ENCODE data around the gene OGFOD2. TPM values are rescaled to one million over a fixed set of nuclear protein-coding genes. Genes with fewer than 3 reads are reported as not detected.

Gene OGFOD2
- total RNA-seq, 1 experiment from 2014 or later, result 21.5 TPM

DNA sequence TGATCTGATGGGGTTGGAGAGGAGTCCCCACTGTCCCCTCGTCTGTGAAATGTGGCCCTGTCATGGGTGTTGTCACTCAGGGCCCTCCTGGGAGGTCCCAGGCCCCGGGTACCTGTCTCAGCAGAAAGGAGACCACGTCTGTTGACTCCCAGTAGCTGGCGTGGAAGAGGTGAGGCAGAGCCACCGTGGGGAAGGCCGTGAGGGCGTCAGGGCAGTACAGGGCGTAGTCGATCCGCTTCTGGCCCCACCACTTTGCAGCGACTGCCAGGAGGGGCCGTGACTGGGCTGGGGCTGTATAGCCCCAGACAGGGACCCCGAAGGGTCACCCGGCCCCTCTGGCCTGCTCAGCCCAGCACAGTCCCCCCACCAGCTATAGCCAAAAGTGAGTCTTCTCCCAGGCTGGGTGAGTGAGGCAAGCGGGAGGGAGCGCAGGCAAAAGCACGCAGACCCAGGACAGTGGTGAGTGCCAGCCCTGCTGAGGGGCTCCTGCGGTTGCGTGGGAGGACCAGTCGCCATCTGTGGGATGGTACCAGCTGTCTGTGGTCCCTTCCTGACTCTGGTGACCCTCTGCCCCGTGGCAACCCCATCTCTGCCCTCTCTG lies 13.7 kb downstream of the OGFOD2 start:
- TF ChIP-seq, protein P1, sequence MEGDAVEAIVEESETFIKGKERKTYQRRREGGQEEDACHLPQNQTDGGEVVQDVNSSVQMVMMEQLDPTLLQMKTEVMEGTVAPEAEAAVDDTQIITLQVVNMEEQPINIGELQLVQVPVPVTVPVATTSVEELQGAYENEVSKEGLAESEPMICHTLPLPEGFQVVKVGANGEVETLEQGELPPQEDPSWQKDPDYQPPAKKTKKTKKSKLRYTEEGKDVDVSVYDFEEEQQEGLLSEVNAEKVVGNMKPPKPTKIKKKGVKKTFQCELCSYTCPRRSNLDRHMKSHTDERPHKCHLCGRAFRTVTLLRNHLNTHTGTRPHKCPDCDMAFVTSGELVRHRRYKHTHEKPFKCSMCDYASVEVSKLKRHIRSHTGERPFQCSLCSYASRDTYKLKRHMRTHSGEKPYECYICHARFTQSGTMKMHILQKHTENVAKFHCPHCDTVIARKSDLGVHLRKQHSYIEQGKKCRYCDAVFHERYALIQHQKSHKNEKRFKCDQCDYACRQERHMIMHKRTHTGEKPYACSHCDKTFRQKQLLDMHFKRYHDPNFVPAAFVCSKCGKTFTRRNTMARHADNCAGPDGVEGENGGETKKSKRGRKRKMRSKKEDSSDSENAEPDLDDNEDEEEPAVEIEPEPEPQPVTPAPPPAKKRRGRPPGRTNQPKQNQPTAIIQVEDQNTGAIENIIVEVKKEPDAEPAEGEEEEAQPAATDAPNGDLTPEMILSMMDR (IDR thresholded peaks at IDR 0.05; ENCODE audit: unreplicated experiment), result no peak
- H3K36me3 Mint-ChIP-seq (ENCODE audit: insufficient read depth, unreplicated experiment), result peaks cover 14% of the 10 kb centered on the region
- H3K4me1 Mint-ChIP-seq (ENCODE audit: low read depth, unreplicated experiment), result no peaks in the 10 kb centered on the region
- intact Hi-C loops (cut with micrococcal nuclease; ENCODE audit: unreplicated experiment), result no loop called here
- no TSS peak for BruUV-seq (replicated peaks)
- H3K27me3 Mint-ChIP-seq (ENCODE audit: unreplicated experiment), result no peaks in the 10 kb centered on the region
- H3K9me3 Mint-ChIP-seq (ENCODE audit: low read depth, unreplicated experiment), result no peaks in the 10 kb centered on the region
- CTCF ChIA-PET, result no interaction called here
- DNase-seq, result no peak
- H3K4me3 Mint-ChIP-seq (ENCODE audit: low read depth, unreplicated experiment), result no peak overlapping the region
- H3K27ac Mint-ChIP-seq (ENCODE audit: unreplicated experiment), result no peak overlapping the region

DNA sequence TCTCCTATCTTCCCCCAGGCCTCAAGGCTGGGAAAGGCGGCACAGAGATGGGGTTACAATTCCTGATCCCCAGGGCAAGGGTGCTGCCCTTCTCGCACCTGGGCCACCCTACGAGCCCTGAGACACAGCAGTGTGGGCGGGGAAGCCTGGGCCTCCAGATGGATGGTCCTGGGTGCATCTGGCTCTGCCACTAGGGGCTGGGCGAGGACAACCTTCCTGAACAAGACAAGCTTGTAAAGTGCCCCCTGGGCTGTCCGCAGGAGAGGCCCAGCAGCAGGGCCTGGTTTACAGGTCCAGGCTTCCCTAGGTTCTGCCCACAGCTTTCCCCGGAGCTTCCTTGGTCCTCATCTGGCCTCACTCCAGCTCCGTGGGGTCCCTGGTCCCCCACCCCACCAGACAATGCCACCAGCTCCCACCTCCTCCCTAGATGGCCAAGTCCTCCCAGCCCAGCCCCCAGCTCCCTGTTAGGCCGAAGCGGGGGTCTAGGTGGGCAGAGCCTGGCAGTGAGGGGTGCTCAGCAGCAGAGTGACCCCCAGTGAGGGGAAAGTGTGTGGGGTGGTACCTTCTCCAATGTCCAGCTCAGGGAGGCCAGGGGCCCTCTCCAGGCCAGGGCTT lies 14.3 kb downstream of the OGFOD2 start:
- TF ChIP-seq, protein P1 (IDR thresholded peaks at IDR 0.05; ENCODE audit: unreplicated experiment), result no peak
- Mint-ChIP-seq H3K36me3 (ENCODE audit: insufficient read depth, unreplicated experiment) (peaks cover 9% of the 10 kb centered on the region), H3K27ac (ENCODE audit: unreplicated experiment) (no peak overlapping the region), H3K4me3 (ENCODE audit: low read depth, unreplicated experiment) (no peak overlapping the region), H3K4me1 (ENCODE audit: low read depth, unreplicated experiment) (no peaks in the 10 kb centered on the region), H3K9me3 (ENCODE audit: low read depth, unreplicated experiment) (no peaks in the 10 kb centered on the region), H3K27me3 (ENCODE audit: unreplicated experiment) (no peaks in the 10 kb centered on the region)
- CTCF ChIA-PET, result interaction anchor here (0.6 kb wide), 1 partner anchor 488 kb away, joined by 3 read pairs; no protein-coding TSS in a partner anchor
- no peak for DNase-seq
- BruUV-seq (replicated peaks), result no TSS peak
- intact Hi-C loops (cut with micrococcal nuclease; ENCODE audit: unreplicated experiment), result no loop called here

DNA sequence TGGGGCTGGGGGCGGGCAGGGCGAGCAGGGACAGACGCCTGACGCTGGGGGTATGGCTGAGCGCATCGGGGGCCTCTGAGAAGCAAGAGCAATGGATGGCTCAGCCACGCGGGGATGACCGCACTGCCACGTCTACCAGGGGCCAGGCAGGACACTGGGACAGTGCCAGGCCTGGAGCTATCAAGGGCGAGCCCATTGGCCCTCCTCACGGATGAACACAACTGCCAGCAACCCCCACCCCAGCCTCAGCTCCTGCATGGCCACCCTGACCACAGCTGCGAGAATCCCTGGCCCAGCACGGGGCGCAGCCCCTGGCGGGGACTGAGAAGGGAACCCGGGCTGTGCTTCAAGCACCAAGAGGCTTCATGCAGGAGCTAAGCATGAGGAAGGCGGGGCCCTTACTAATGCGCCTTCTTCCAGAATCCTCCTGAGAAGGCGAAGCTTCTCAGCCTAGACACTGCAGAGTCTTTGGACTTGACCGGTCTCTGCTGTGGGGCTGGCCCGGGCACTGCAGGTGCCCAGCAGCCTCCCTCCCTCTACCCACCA lies 14.9 kb downstream of the OGFOD2 start:
- H3K27ac Mint-ChIP-seq (ENCODE audit: unreplicated experiment), result no peak overlapping the region
- BruUV-seq (replicated peaks), result no TSS peak
- CTCF ChIA-PET, result interaction anchor here (0.6 kb wide), 1 partner anchor 487 kb away, joined by 3 read pairs; no protein-coding TSS in a partner anchor

DNA sequence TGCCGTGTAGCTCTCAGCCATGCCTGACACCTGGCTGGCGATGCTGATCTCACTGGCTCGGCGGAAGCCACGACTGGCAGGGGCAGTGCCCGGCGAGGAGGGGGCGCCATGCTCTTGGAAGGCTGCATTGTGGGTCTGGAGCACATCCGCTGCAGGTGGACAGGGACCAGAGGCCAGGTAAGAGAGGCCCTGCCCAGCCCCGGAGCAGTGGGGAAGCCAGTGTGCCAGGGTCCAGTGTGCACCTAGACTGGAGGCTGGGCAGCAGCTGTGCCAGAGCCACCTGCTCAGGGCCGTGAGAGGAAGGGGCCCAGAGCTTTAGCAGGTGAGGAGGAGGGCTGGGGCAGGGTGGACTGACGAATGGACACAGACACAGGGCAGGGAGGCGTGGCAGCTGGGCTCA lies 15.5 kb downstream of the OGFOD2 start:
- no peak for DNase-seq
- BruUV-seq (replicated peaks), result no TSS peak

More for the DNA sequence above, 14.9 kb downstream of the OGFOD2 start:
- H3K4me3 Mint-ChIP-seq (ENCODE audit: low read depth, unreplicated experiment), result no peak overlapping the region
- TF ChIP-seq, protein P1 (IDR thresholded peaks at IDR 0.05; ENCODE audit: unreplicated experiment), result no peak
- intact Hi-C loops (cut with micrococcal nuclease; ENCODE audit: unreplicated experiment), result no loop called here
- DNase-seq, result no peak
- H3K27me3 Mint-ChIP-seq (ENCODE audit: unreplicated experiment), result no peaks in the 10 kb centered on the region
- H3K9me3 Mint-ChIP-seq (ENCODE audit: low read depth, unreplicated experiment), result no peaks in the 10 kb centered on the region
- H3K4me1 Mint-ChIP-seq (ENCODE audit: low read depth, unreplicated experiment), result no peaks in the 10 kb centered on the region
- H3K36me3 Mint-ChIP-seq (ENCODE audit: insufficient read depth, unreplicated experiment), result peaks cover 4% of the 10 kb centered on the region

More for the DNA sequence above, 15.5 kb downstream of the OGFOD2 start:
- intact Hi-C loops (cut with micrococcal nuclease; ENCODE audit: unreplicated experiment), result no loop called here
- H3K4me3 Mint-ChIP-seq (ENCODE audit: low read depth, unreplicated experiment), result no peak overlapping the region
- H3K4me1 Mint-ChIP-seq (ENCODE audit: low read depth, unreplicated experiment), result no peaks in the 10 kb centered on the region
- no peak overlapping the region for H3K27ac Mint-ChIP-seq (ENCODE audit: unreplicated experiment)
- no peaks in the 10 kb centered on the region for H3K9me3 Mint-ChIP-seq (ENCODE audit: low read depth, unreplicated experiment)
- TF ChIP-seq, protein P1 (IDR thresholded peaks at IDR 0.05; ENCODE audit: unreplicated experiment), result no peak
- no peaks in the 10 kb centered on the region for H3K27me3 Mint-ChIP-seq (ENCODE audit: unreplicated experiment)
- H3K36me3 Mint-ChIP-seq (ENCODE audit: insufficient read depth, unreplicated experiment), result no peaks in the 10 kb centered on the region
- CTCF ChIA-PET, result no interaction called here

All from Calu3 (cell line).